Right lobe of liver (tissue), 4 donors: ENCODE results near the gene CACNA2D3.
A peak's percentile ranks its signal among the peaks of the same experiment; 100 is the strongest.

Experiments used
- CTCF ChIP-seq, 4 donors: fragments of 200-600 bp in 3 of 4; fragments of 450-650 bp in 1 of 4; IDR thresholded peaks; one replicate each; pipeline versions ENCODE4 v1.5.1 to v1.8.0; 2016 to 2022; ENCODE audit warnings: antibody characterized with exemption in 4 of 4, mild to moderate bottlenecking in 2 of 4
- POLR2A ChIP-seq: fragments of 450-650 bp; IDR thresholded peaks from one replicate; pipeline ENCODE4 v1.6.1; 2017; ENCODE audit warnings: antibody characterized with exemption, mild to moderate bottlenecking
- donor health status: DM: no; HTN: no; CAD: no.
- donor health status: DM: no; HTN: no; CAD: no.
- donor health status: DM: no; HTN: yes; CAD: no.

- TF ChIP-seq CTCF (IDR thresholded peaks at IDR 0.05) (peak; percentile 7 to 17 (median 12)), POLR2A (no peak)
Measured at GRCh38 chr3:54891540-54891897, 769.2 kb downstream of the CACNA2D3 start.
